Uterus (tissue), 2 donors: ENCODE results near the gene MYH11.

Experiments
- POLR2A ChIP-seq, 2 donors: fragments of 450-650 bp; IDR thresholded peaks; one replicate each; pipeline ENCODE4 v1.6.1; 2016; ENCODE audit warnings: antibody characterized with exemption in 2 of 2, mild to moderate bottlenecking in 1 of 2, moderate library complexity in 1 of 2
- TF ChIP-seq, protein P1 (sequence below), 4 experiments: fragments of 200-600 bp in 2 of 4; fragments of 450-650 bp in 2 of 4; sonication (generic) in 2 of 4; IDR thresholded peaks; one replicate each; pipeline ENCODE4 v1.5.1; 2016 to 2019; ENCODE audit warnings: antibody characterized with exemption in 4 of 4, mild to moderate bottlenecking in 2 of 4, moderate library complexity in 1 of 4

DNA sequence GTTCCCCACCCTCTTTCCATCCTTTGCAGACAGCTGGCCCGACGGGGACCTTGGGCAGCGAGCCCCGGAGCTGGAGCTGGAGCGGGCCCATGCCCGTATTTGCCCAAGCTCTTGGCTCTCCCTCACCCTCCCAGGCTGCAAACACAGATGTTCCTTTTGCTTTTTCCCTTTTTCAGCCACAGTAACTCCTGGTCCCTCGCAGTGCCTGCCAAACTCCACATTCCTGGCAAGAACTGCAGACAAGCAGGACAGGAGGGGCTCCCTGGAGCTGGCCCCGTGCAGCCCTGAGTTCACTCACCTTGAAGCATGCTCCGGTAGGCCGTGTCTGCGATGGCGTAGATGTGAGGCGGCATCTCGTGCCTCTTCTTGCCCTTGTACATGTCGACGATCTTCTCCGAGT lies 33.9 kb downstream of the MYH11 start:
- TF ChIP-seq, protein P1, sequence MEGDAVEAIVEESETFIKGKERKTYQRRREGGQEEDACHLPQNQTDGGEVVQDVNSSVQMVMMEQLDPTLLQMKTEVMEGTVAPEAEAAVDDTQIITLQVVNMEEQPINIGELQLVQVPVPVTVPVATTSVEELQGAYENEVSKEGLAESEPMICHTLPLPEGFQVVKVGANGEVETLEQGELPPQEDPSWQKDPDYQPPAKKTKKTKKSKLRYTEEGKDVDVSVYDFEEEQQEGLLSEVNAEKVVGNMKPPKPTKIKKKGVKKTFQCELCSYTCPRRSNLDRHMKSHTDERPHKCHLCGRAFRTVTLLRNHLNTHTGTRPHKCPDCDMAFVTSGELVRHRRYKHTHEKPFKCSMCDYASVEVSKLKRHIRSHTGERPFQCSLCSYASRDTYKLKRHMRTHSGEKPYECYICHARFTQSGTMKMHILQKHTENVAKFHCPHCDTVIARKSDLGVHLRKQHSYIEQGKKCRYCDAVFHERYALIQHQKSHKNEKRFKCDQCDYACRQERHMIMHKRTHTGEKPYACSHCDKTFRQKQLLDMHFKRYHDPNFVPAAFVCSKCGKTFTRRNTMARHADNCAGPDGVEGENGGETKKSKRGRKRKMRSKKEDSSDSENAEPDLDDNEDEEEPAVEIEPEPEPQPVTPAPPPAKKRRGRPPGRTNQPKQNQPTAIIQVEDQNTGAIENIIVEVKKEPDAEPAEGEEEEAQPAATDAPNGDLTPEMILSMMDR (IDR thresholded peaks at IDR 0.05): no peak
- no peak for TF ChIP-seq POLR2A (IDR thresholded peaks at IDR 0.05)
